Neural cell (in vitro differentiated cells): Measurements from ENCODE around the gene PRUNE2.

Source experiments
- CTCF ChIP-seq: fragments of 450-650 bp; IDR thresholded peaks from 2 replicates; pipeline ENCODE4 v1.5.1; 2014; ENCODE audit warnings: antibody characterized with exemption, mild to moderate bottlenecking, moderate library complexity; ENCODE audit not compliant: poor library complexity, severe bottlenecking
- POLR2AphosphoS5 ChIP-seq: IDR thresholded peaks from 2 replicates; pipeline ENCODE4 v1.6.1; 2012
- REST ChIP-seq: IDR thresholded peaks from 2 replicates; pipeline ENCODE4 v1.6.1; 2012; ENCODE audit warnings: borderline replicate concordance

- TF ChIP-seq CTCF (no peak), REST (no peak), POLR2AphosphoS5 (no peak)
Measured at GRCh38 chr9:76927540-76928240, 21.8 kb upstream of the PRUNE2 start.
